RKO (cell line): ENCODE measurements around the gene CYFIP1.
A peak's percentile ranks its signal among the peaks of the same experiment; 100 is the strongest.

Experiments used
- DNase-seq: peaks from one replicate; pipeline ENCODE4 v3.0.0-alpha.2; 2016; ENCODE audit warnings: low spot score

The CYFIP1 gene

DNA sequence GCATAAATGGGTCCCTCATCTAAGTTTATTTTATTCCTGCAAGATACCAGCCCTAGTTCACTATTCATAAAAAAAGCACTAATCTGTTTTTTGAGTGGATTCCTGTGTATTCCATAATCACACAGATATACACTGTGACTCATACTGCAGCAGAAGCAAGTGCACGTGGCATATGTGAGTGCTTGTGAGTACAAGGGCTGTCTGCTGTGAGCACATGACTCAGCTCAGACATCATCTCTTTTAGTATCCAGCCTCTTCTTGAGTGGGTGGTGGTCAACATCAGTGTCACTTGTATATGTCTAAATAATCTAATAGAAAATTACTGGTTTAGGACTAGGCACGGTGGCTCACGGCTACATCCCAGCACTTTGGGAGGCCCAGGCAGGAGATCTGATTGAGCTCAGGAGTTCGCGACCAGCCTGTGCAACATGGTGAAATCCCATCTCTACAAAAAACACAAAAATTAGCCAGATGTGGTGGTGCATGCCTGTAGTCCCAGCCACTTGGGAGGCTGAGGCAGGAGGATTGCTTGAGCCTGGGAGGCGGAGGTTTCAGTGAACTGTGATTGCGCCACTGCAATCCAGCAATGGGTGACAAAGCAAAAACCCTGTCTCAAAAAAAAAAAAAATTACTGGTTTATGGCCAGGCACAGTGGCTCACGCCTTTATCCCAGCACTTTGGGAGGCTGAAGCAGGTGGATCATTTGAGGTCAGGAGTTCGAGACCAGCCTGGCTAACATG lies 91.9 kb downstream of the CYFIP1 start:
- DNase-seq = peak; percentile 86

DNA sequence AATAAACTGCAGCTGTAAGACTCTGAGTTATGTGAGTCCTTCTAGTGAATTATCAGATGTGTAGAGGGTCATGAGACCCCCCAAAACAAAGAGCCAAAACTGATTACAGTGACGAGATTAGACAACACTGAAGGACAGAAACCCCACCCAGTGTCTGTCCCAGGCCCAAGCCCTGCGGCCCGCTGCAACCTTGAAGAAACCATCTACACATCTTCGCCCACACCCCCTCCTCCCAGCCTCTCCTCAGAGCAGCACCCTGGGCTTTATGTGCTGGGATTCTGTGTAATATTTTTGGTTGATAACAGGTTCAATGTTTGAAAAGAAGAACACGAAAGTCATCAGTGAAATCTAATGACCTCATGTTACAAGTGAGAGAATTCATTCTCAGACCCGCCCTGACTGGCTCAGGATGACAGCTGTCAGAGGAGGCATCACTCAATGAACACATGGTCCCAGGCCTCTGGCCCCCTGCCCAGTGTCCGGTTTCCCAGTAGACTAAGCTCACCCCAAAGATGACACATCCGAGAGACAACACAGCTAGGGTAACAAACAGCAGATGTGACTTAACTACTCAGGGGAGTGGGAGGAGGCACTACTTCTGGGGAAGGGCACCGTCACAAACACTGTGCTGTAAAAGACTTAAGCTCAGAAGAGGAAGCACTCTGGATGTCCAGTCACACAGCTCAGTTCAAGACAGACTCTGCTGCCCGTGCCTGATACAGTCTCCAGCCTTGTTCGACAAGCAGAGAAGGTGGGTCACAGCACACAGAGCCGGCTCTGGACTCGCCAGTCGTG lies 92.8 kb downstream of the CYFIP1 start:
- DNase-seq = peak; percentile 68

- no peak for DNase-seq
Observed at GRCh38 chr15:22885120-22885519, 95.0 kb downstream of the CYFIP1 start.

DNA sequence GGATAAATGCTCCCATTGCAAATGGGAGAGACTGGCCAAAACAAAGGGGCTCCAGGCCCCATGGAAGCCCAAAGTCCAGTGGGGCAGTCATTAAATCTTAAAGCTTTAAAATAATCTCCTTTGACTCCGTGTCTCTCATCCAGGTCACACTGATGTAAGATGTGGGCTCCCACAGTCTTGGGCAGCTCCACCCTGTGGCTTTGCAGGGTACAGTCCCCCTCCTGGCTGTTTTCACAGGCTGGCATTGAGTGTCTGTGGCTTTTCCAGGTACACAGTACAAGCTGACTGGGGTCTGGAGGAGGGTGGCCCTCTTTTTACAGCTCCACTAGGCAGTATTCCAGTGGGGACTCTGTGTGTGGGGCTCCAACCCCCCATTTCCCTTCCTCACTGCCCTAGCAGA lies 95.8 kb downstream of the CYFIP1 start:
- peak; percentile 16 for DNase-seq

GRCh38 chr15:22883196-22883595 lies 97.0 kb downstream of the CYFIP1 start:
- DNase-seq = no peak

DNA sequence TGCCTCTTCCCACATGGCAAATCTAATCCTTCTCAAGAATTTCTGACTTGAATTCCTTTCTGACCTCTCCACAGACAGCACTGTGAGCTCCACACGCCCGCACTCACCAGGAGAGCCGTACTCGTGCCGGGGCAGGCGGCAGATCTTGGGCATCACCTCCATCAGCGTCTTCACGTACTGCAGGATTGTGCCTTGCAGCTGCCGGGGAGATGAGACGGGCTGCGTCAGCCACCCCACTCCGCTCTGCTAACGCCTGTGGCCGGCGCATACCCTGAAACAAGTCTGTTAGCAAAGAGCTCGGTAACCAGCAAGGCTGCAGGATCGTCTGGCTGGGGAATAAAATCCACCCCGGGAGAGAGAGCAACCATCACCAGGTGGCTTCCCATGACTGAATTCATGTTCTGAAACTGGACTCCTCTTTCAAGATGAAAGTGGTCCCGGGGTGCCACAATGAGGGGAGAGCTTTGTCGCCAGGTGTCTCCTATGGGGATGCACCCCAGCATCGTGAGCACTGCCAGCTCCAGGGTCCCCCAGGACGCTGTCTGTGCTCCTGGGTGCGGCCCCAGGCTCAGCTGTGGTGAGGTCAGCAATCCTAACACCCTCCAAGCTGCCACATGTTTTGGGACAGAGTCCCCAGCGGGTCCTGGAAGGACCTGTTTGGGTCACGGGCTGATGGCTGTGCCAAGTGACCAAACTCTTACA lies 98.3 kb downstream of the CYFIP1 start:
- DNase-seq = no peak

- no peak for DNase-seq
Observed at GRCh38 chr15:22880981-22881738, 99.0 kb downstream of the CYFIP1 start.

DNA sequence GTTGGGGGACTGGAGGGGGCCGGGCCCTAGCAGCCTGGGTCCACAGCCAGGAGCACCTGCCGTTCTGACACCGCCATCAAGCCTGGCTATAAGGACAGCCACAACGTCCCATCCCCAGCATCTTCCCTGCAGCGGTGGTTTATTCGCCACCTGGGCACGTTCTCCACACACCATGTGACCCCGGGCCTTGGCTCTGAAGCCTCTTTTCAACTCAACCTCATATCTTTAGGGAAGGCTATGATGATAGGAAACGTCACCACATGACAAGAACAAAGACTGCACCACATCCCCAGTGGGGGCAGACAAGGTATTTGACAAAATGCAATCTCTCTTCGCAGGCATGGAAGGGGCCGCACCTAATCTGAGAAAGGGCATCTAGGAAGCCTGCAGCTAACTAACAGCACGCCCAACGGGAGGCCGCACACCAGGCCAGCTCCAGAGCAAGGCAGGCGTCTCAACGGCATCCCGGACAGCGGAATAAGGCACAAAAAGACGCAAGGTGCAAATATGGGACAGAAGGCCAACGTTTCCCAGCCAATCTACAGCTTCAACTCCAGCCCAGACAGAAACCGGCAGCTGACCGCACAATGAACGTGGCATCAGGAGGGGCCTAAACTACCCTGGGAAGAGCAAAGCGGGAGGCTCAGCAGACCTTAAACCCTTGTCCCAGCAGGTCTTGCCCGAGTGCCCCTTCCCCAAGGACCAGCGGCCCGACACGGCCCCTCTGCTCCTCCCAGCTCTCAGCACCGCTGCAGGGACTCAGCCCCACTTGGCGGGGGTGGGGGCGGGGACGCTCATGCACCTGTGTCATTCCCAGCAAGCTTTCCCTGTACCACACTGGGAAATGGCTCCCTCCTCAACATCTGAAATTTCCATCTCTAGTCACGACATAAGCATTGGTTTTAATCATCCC lies 99.8 kb downstream of the CYFIP1 start:
- no peak for DNase-seq

DNA sequence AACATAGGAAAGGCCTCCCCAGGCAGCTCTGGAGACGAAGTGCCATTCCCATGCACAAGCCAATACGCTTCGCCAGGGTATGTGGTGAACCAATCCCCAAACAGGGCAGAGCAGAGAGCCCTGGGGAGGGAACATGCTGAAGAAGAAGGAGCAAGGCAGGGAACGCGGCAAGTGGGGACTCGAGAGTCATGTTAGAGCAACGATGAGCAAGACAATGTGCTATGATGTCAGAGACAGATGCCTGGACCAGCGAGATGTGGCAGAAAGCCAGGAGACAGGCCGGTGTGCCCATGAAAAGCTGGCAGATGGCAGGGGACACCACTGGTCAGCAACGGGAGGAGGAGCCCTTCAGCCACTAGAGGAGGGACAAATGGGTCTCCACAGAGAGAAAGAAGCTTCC lies 102.1 kb downstream of the CYFIP1 start:
- DNase-seq = no peak

GRCh38 chr15:22877607-22878006 lies 102.6 kb downstream of the CYFIP1 start:
- no peak for DNase-seq

GRCh38 chr15:22877117-22877516 lies 103.1 kb downstream of the CYFIP1 start:
- no peak for DNase-seq

GRCh38 chr15:22874966-22875365 lies 105.2 kb downstream of the CYFIP1 start:
- DNase-seq = no peak

DNA sequence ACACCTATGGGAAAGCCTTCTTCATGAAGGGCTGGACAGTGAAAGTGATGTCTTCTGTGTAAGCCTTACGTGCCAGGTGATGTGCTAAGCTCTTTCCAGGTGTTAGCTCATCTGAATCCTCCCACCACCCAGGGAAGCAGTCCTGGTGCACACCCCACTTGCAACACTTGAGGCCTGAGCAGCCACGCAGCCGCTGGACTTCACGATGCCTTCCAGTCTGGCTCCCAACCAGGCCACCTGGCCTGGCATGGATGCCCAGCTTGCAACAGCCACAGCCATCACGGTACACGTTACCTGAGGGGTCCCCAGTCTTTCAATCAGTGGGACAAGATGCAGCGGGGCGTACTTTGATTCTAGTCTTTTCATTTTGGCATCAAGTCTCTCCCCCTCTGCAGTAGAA lies 105.9 kb downstream of the CYFIP1 start:
- DNase-seq = no peak

- no peak for DNase-seq
Observed at GRCh38 chr15:22873841-22874240, 106.3 kb downstream of the CYFIP1 start.

DNA sequence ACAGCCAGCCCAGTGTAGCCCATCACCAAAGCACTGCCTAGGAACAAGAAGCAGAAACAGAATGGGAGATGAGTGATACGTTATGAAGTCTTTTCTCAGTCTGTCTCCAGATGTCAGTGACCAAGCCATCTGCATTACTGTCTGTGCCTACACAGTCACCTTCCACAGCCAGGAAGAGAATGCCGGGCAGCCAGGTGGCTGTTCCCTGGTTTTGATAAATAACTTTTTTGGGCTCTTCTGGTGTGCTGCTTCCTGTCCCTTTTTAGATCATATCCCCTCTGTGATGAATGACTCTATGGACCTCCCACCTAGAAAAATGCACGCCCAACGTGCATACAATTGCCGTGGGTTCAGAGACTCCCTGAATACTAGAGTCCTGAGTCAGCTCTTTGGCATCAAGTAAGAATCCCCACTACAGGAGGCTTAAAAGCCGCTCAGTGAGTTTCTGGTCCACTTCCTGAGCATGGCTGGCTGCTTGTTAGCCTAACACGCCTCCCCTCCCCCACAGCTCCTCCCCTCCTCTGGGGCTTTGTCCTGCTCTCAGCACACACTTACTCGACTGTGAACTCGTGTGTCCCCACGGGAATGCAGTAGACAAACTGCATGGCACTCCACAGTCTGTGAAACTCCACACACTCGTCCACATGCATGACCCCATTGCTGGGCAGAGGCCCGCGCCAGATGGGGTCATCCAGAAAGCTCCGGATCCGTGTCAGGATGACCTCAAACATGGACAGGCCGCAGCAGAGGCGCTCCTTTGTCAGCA lies 107.0 kb downstream of the CYFIP1 start:
- no peak for DNase-seq

GRCh38 chr15:22871481-22872086 lies 108.6 kb downstream of the CYFIP1 start:
- DNase-seq = no peak

DNA sequence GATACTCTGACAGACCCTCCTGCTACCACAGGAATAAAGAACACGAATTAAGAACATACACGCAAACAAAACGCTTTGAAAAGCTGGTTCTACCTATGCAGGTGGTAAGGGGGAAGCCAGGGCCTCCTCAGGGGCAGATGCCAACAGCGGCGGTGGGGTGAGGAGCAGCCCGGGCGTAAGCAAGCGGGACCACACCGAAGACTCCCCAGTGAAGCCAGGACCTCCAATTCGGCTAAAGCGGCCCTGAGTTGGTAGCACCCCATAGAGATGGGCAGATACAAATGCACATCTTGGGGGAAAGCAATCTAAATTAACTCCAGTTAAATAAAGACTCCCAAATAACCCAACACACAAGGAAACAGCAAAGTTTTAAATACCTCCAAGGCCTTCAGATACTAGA lies 109.3 kb downstream of the CYFIP1 start:
- DNase-seq = no peak

GRCh38 chr15:22869856-22870255 lies 110.3 kb downstream of the CYFIP1 start:
- DNase-seq = no peak

GRCh38 chr15:22868928-22869327 lies 111.2 kb downstream of the CYFIP1 start:
- no peak for DNase-seq

- no peak for DNase-seq
Observed at GRCh38 chr15:22868495-22868894, 111.7 kb downstream of the CYFIP1 start.
